ENCODE data around the gene C4BPB. TPM values are rescaled to one million over a fixed set of nuclear protein-coding genes. Genes with fewer than 3 reads are reported as not detected.

C4BPB gene
- polyA plus RNA-seq, 1 donor (not counting 4 experiments of a cell fraction or from before 2014, with no cell fraction given) = not detected

DNA sequence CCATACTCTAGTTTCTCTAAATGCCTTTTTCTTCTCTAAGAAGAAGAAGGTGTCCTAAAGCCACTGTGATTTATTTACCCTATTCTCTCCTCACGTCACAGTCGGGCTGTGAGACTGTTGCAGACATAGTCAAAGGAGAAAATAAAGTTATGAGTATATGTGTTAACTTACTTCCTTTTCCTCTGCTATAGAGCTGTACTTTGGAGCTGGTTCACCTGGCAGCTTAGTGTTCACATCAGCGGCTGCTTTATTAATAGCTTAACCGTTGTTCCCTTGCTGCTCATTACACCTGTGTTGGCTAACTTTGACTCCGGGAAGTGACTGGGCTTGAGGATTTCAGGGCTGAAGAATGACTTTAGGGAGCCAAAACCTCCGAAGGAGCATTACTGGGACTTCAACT, 32.0 kb upstream of the C4BPB start:
- Histone ChIP-seq H3K9me3 (ENCODE audit: control insufficient read depth, low read depth, low read length) (no peaks in the 10 kb centered on the region), H3K4me2 (ENCODE audit: control insufficient read depth, extremely low read depth, insufficient read depth, low read depth, low read length) (no peak overlapping the region), H3K27me3 (ENCODE audit: control insufficient read depth, extremely low read depth, insufficient read depth, low read length) (no peaks in the 10 kb centered on the region), H2AFZ (ENCODE audit: control insufficient read depth, low read length) (no peak overlapping the region), H3K9ac (ENCODE audit: control insufficient read depth, extremely low read depth, insufficient read depth, low read length) (no peak overlapping the region), H3K36me3 (ENCODE audit: control insufficient read depth in 2 of 2, extremely low read depth in 1 of 2, insufficient read depth in 2 of 2, low read length in 2 of 2) (peaks cover 5 to 8% of the 10 kb centered on the region in 2 experiments), H4K20me1 (ENCODE audit: control insufficient read depth, extremely low read depth, insufficient read depth, low read length) (no peaks in the 10 kb centered on the region), H3K27ac (ENCODE audit: control insufficient read depth, insufficient read depth, low read length) (no peak overlapping the region), H3K79me2 (ENCODE audit: control insufficient read depth, insufficient read depth, low read length) (no peaks in the 10 kb centered on the region), H3K4me3 (ENCODE audit: control insufficient read depth in 2 of 3, extremely low read depth in 1 of 3, insufficient read depth in 2 of 3, low read depth in 1 of 3, low read length in 3 of 3) (no peak overlapping the region), H3K9me1 (ENCODE audit: control insufficient read depth, extremely low read depth, insufficient read depth, low read length) (no peaks in the 10 kb centered on the region), H3K4me1 (ENCODE audit: control insufficient read depth, extremely low read depth, insufficient read depth, low read length) (peaks cover 18% of the 10 kb centered on the region)
- dilution Hi-C loops (cut with MboI; ENCODE audit: extremely low pct_ligation_motif_present, low sequenced_read_pairs) = no loop called here
- DNase-seq (ENCODE audit: low read depth, low spot score) (no peak), FAIRE-seq (no peak)
- TF ChIP-seq EZH2 (IDR thresholded peaks at IDR 0.05; ENCODE audit: low read length) = no peak

DNA sequence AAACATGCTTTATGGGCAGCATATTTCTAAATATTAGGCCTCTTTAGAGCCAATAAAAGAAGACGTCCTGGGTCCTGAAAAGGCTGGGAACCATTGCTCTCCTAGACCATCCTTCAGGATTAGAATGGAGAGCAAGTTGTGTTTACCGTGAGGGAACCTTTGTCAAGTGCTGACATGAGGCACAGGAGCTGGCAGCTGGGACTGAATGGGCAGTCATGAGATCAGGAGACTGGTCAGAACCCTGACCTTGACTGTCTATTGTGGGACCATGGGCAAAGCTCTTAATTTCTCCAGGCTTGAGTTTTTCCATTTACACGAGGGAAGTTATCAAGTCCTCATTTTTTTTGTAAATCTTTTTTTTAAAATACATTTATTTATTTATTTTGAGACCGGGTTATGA, 30.4 kb upstream of the C4BPB start:
- Histone ChIP-seq H3K4me1 (ENCODE audit: control insufficient read depth, extremely low read depth, insufficient read depth, low read length) (peaks cover 9% of the 10 kb centered on the region), H3K9me1 (ENCODE audit: control insufficient read depth, extremely low read depth, insufficient read depth, low read length) (no peaks in the 10 kb centered on the region), H3K79me2 (ENCODE audit: control insufficient read depth, insufficient read depth, low read length) (no peaks in the 10 kb centered on the region), H3K9ac (ENCODE audit: control insufficient read depth, extremely low read depth, insufficient read depth, low read length) (no peak overlapping the region), H4K20me1 (ENCODE audit: control insufficient read depth, extremely low read depth, insufficient read depth, low read length) (no peaks in the 10 kb centered on the region), H3K9me3 (ENCODE audit: control insufficient read depth, low read depth, low read length) (no peaks in the 10 kb centered on the region), H3K4me2 (ENCODE audit: control insufficient read depth, extremely low read depth, insufficient read depth, low read depth, low read length) (no peak overlapping the region), H3K27ac (ENCODE audit: control insufficient read depth, insufficient read depth, low read length) (no peak overlapping the region), H2AFZ (ENCODE audit: control insufficient read depth, low read length) (no peak overlapping the region), H3K27me3 (ENCODE audit: control insufficient read depth, extremely low read depth, insufficient read depth, low read length) (no peaks in the 10 kb centered on the region), H3K36me3 (ENCODE audit: control insufficient read depth in 2 of 2, extremely low read depth in 1 of 2, insufficient read depth in 2 of 2, low read length in 2 of 2) (peaks cover 8 to 18% of the 10 kb centered on the region in 2 experiments), H3K4me3 (ENCODE audit: control insufficient read depth in 2 of 3, extremely low read depth in 1 of 3, insufficient read depth in 2 of 3, low read depth in 1 of 3, low read length in 3 of 3) (no peak overlapping the region)
- DNase-seq (ENCODE audit: low read depth, low spot score) (no peak), FAIRE-seq (no peak)
- TF ChIP-seq EZH2 (IDR thresholded peaks at IDR 0.05; ENCODE audit: low read length) = no peak
- TF ChIP-seq, protein P1, sequence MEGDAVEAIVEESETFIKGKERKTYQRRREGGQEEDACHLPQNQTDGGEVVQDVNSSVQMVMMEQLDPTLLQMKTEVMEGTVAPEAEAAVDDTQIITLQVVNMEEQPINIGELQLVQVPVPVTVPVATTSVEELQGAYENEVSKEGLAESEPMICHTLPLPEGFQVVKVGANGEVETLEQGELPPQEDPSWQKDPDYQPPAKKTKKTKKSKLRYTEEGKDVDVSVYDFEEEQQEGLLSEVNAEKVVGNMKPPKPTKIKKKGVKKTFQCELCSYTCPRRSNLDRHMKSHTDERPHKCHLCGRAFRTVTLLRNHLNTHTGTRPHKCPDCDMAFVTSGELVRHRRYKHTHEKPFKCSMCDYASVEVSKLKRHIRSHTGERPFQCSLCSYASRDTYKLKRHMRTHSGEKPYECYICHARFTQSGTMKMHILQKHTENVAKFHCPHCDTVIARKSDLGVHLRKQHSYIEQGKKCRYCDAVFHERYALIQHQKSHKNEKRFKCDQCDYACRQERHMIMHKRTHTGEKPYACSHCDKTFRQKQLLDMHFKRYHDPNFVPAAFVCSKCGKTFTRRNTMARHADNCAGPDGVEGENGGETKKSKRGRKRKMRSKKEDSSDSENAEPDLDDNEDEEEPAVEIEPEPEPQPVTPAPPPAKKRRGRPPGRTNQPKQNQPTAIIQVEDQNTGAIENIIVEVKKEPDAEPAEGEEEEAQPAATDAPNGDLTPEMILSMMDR (optimal IDR thresholded peaks at IDR 0.05 in 1 of 3, IDR thresholded peaks at IDR 0.05 in 1 of 3, conservative IDR thresholded peaks at IDR 0.05 in 1 of 3; ENCODE audit: extremely low read depth in 1 of 3, insufficient read depth in 2 of 3, low read length in 3 of 3) = no peak
- dilution Hi-C loops (cut with MboI; ENCODE audit: extremely low pct_ligation_motif_present, low sequenced_read_pairs) = no loop called here
